GM12878 (cell line): ENCODE data around the gene RAE1.

Experiments
- CTCF ChIP-seq, 3 experiments: IDR thresholded peaks in 2 of 3; conservative IDR thresholded peaks in 1 of 3; 2 replicates each; pipeline ENCODE4 v1.5.1; 2011; ENCODE audit warnings: low read depth in 3 of 3, low read length in 3 of 3, mild to moderate bottlenecking in 3 of 3, control low read depth in 2 of 3, moderate library complexity in 2 of 3, inconsistent platforms in 1 of 3, mixed read lengths in 1 of 3; ENCODE audit not compliant: control insufficient read depth in 2 of 3, insufficient read depth in 1 of 3; ENCODE audit errors: extremely low read depth in 1 of 3
- EGR1 ChIP-seq, 2 experiments: IDR thresholded peaks; 1 replicate in 1 of 2; 2 replicates in 1 of 2; pipeline ENCODE4 v1.6.1; 2011 to 2012; ENCODE audit warnings: low read depth in 2 of 2, low read length in 2 of 2, borderline replicate concordance in 1 of 2, mild to moderate bottlenecking in 1 of 2, moderate library complexity in 1 of 2
- USF1 ChIP-seq: IDR thresholded peaks from 2 replicates; pipeline ENCODE4 v1.6.1; 2011; ENCODE audit warnings: borderline replicate concordance, low read depth, mild to moderate bottlenecking, moderate library complexity, mixed read lengths, low read length; ENCODE audit not compliant: insufficient read depth; ENCODE audit errors: extremely low read length
- ZNF217 ChIP-seq: fragments of 450-650 bp; IDR thresholded peaks from 2 replicates; pipeline ENCODE4 v1.6.1; 2017; ENCODE audit warnings: antibody characterized with exemption, mild to moderate bottlenecking

DNA sequence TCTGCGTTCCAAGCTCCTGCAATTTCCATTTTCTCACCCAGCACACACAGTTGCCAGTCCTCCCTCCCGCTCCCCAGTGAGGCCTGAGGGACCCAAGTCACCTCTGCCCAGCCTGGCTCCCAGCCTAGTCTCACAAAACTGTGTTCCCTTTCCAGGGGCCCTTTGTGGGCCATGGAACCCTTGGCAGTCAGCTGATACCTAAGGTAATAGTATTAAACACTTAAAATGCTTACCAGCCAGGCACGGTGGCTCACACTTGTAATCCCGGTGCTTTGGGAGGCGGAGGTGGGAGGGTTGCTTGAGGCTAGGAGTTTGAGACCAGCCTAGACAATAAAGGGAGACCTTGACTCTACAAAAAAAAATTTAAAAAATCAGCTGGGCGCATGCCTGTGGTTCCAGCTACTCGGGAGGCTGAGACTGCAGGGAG lies 36.9 kb downstream of the RAE1 start:
- TF ChIP-seq ZNF217 (no peak), CTCF (IDR thresholded peaks at IDR 0.05 in 2 of 3, conservative IDR thresholded peaks at IDR 0.05 in 1 of 3; ENCODE audit: control insufficient read depth in 2 of 3, extremely low read depth in 1 of 3, insufficient read depth in 1 of 3, low read depth in 3 of 3, low read length in 3 of 3) (no peak), USF1 (no peak), EGR1 (IDR thresholded peaks at IDR 0.05; ENCODE audit: borderline replicate concordance in 1 of 2, low read depth in 2 of 2, low read length in 2 of 2) (no peak)
